Measurements from ENCODE around the gene PDK1. TPM values are rescaled to one million over a fixed set of nuclear protein-coding genes. Genes with fewer than 3 reads are reported as not detected.

The PDK1 gene
- total RNA-seq, 1 donor: 16.4 TPM

DNA sequence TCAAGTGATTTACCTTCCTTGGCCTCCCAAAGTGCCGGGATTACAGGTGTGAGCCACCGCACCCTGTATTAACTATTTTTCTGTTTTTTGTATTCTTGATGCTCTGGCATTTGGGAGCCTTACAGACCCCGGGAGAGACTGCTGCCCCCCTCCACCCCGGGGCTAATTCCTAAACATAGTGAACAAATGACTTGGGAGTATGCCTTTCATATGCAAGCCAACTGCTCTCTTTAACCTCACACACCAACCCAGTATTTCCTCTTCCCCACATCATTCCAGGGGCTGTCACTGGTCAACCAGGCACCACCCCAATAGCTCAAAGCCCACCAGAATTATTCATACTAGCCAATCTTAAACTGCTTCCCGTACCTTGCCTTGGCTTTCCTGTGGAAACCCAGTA is 79.7 kb downstream of the PDK1 start:
- no peak overlapping the region for H3K4me3 ChIP-seq (ENCODE audit: low read depth, low read length)

DNA sequence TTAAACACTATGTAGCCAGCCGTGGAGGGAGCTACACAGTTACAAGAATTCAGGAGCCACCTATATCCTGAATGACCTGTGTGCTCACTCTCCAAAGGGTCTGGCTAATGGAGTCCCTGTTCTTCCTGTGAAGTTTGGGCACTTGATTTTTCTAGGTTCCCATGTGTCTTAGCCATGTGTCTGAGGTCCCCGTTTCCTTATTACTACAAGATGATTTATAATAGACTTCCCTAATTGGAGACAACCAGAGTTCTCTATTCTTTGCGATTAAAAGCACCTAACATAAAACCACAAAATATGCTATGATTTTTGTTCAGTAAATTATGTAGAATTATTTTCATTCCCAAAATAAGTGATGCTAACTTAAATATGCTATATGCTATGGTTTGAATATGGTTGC is 83.4 kb downstream of the PDK1 start:
- DNase-seq (ENCODE audit: low read depth): no peak

More for the DNA sequence above, 79.7 kb downstream of the PDK1 start:
- TF ChIP-seq, protein P1, sequence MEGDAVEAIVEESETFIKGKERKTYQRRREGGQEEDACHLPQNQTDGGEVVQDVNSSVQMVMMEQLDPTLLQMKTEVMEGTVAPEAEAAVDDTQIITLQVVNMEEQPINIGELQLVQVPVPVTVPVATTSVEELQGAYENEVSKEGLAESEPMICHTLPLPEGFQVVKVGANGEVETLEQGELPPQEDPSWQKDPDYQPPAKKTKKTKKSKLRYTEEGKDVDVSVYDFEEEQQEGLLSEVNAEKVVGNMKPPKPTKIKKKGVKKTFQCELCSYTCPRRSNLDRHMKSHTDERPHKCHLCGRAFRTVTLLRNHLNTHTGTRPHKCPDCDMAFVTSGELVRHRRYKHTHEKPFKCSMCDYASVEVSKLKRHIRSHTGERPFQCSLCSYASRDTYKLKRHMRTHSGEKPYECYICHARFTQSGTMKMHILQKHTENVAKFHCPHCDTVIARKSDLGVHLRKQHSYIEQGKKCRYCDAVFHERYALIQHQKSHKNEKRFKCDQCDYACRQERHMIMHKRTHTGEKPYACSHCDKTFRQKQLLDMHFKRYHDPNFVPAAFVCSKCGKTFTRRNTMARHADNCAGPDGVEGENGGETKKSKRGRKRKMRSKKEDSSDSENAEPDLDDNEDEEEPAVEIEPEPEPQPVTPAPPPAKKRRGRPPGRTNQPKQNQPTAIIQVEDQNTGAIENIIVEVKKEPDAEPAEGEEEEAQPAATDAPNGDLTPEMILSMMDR (IDR thresholded peaks at IDR 0.05; ENCODE audit: insufficient read depth, low read length): no peak
- no peak for DNase-seq (ENCODE audit: low read depth)

DNA sequence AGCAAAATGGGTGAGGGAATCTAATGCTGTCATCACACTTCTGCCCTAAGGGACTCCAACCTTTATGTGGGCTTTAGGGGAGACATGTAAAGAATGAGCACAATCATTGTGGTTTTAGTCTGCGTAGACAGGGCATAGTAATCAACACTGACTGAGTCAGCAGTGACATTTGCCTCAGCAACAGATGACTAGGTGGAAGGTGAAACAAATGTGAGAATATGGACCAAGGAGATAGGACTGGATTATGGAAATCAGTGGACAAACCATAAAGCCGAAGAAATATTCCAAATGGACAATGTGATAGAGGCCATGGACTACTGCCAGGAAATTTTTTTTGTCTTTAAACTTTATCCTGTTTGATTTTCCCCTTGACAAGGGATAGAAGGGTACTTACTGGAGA is 83.9 kb downstream of the PDK1 start:
- no peak overlapping the region for H3K4me3 ChIP-seq (ENCODE audit: low read depth, low read length)
- TF ChIP-seq, protein P1 (IDR thresholded peaks at IDR 0.05; ENCODE audit: insufficient read depth, low read length): no peak
- peak; percentile 71 for DNase-seq (ENCODE audit: low read depth)

More for the DNA sequence above, 83.4 kb downstream of the PDK1 start:
- TF ChIP-seq, protein P1 (IDR thresholded peaks at IDR 0.05; ENCODE audit: insufficient read depth, low read length): no peak
- no peak overlapping the region for H3K4me3 ChIP-seq (ENCODE audit: low read depth, low read length)

DNA sequence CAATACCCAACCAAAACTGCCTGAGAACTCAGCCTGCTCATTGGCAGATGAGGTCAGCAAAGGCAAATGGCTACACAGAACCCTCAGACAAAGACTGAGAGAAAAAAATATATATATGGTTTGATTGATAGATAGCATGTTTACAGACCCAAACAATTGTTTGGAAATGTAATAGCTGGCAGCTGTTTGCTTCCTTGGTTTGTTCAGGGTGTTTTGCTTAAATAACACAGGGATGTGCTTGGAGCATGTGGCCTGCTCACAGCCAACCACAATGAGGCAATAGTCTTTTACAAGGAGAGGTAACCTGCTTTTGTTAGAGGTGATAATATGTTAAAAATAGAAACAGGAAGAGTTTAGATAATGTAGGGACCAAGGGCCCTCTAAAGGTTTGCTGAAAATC is 84.5 kb downstream of the PDK1 start:
- peak; percentile 2 for DNase-seq (ENCODE audit: low read depth)
- TF ChIP-seq, protein P1 (IDR thresholded peaks at IDR 0.05; ENCODE audit: insufficient read depth, low read length): no peak
- no peak overlapping the region for H3K4me3 ChIP-seq (ENCODE audit: low read depth, low read length)

DNA sequence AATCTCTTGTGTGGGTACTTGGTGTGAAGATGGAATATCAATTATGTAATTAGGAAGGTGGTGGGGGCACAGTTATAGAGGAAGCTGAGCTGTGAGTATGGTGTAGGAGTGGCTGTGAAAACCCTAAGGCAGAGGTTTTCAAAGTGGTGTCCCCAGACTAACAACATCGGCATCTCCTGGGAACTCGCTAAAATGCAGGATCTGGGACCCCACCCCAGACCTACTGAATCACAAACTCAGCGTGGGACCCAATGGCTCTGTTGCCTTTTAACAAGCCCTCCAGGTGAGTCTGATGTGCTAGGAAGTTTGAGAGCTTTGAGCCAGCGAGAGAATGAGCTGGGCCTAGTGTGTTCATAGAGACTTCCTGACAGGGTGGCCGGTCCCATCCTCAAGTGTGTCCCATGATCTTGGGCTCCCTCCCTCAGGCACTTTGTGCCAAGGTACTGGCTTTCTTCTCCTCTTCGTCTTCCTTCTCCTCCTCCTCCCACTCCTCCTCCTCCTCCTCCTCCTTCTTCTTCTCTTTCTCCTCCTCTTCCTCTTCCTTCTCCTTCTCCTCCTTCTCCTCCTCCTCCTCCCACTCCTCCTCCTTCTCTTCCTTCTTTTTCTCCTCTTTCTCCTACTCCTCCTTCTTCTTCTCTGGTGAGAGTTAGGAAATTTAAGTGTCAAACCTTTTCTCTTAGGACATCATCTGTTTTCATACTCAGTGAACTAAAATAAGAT is 86.6 kb downstream of the PDK1 start:
- no peak overlapping the region for H3K4me3 ChIP-seq (ENCODE audit: low read depth, low read length)
- TF ChIP-seq, protein P1 (IDR thresholded peaks at IDR 0.05; ENCODE audit: insufficient read depth, low read length): no peak
- DNase-seq (ENCODE audit: low read depth): no peak

DNA sequence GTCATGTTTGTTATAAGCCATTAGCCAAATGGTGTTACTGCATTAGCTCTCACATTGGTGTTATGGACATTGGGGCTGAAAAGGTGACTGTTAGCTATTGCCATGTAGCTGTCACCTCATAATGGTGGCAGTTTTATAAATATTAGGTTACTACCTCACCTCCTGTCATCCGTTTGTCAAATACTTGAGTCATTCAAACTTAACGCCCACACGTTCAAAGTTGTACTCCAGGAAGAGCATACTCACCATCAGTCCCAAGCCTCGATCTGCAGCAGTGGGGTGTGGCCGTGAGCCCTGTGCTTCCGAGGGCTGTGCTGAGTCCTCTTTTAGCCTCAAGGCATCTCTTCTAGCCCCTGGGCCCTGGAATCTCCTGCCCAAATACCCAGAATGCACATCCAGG is 87.3 kb downstream of the PDK1 start:
- H3K4me3 ChIP-seq (ENCODE audit: low read depth, low read length): no peak overlapping the region
- DNase-seq (ENCODE audit: low read depth): no peak
- TF ChIP-seq, protein P1 (IDR thresholded peaks at IDR 0.05; ENCODE audit: insufficient read depth, low read length): no peak

DNA sequence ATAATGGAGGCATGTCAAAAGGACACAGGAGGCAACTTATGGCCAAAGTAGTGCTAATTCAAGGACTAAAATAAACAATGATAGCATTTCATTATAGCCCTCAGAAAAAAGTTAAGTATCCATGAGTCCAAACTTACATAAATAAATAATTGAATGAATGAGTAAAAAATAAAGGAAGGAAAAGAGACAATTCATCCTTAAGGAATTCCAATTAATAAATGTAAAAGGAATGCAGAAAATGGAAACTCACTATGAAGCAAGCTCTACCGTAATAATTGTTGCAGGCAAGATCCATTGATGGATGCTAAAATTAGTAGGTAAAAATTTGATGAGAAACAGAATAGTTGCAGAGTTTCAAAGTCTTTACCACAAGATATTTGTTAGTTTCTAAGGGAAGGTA is 91.5 kb downstream of the PDK1 start:
- peak; percentile 15 for DNase-seq (ENCODE audit: low read depth)
- TF ChIP-seq, protein P1 (IDR thresholded peaks at IDR 0.05; ENCODE audit: insufficient read depth, low read length): no peak
- no peak overlapping the region for H3K4me3 ChIP-seq (ENCODE audit: low read depth, low read length)

Measured in fibroblast of the aortic adventitia (primary cell).